Subcutaneous abdominal adipose tissue (tissue), 5 donors: ENCODE measurements around the gene TMEM151B.

Experiments
- H3K27ac ChIP-seq: one replicate; pipeline ENCODE4 v1.7.0; 2013; ENCODE audit warnings: low read depth, mild to moderate bottlenecking, inconsistent platforms, low read length, moderate library complexity
- H3K27me3 ChIP-seq, 5 donors: one replicate each; pipeline ENCODE4 v1.7.0; 2013; ENCODE audit warnings: low read length in 5 of 5, inconsistent platforms in 1 of 5; ENCODE audit not compliant: control insufficient read depth in 5 of 5, insufficient read depth in 4 of 5
- H3K36me3 ChIP-seq, 5 donors: one replicate each; pipeline ENCODE4 v1.7.0; 2013; ENCODE audit warnings: low read length in 5 of 5; ENCODE audit not compliant: control insufficient read depth in 5 of 5, insufficient read depth in 5 of 5
- H3K4me1 ChIP-seq, 5 donors: one replicate each; pipeline ENCODE4 v1.7.0; 2013; ENCODE audit warnings: low read length in 5 of 5, mild to moderate bottlenecking in 3 of 5, moderate library complexity in 1 of 5; ENCODE audit not compliant: control insufficient read depth in 5 of 5, insufficient read depth in 5 of 5
- H3K4me3 ChIP-seq, 5 donors: one replicate each; pipeline ENCODE4 v1.7.0; 2013; ENCODE audit warnings: low read length in 5 of 5, low read depth in 1 of 5
- H3K9ac ChIP-seq, 5 donors: one replicate each; pipeline ENCODE4 v1.7.0; 2013; ENCODE audit warnings: low read length in 5 of 5, mild to moderate bottlenecking in 4 of 5, moderate library complexity in 3 of 5
- H3K9me3 ChIP-seq, 5 donors: one replicate each; pipeline ENCODE4 v1.7.0; 2013; ENCODE audit warnings: low read length in 5 of 5; ENCODE audit not compliant: control insufficient read depth in 5 of 5
- donor health status: healthy.
- donor health status: healthy.
- donor health status: healthy.
- donor health status: healthy.
- donor health status: healthy.

Gene TMEM151B

DNA sequence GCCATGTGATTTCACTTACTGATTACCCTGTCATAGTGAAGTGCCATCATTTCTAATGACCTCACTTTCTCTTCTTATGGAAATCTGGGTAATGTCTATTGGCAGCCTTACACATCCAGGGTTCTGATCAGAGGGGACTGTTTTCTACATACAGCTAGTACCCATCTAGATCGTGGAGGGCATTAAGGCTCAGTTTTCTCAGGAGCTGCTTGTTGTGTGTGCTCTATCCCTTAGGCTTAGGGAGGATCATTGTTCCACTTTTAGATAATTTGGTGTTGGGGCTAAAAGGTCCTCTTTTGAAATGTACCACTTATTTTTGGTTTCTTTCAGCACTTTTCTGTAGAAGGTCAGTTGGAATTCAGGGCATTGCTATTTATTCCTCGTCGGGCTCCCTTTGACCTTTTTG is 19.5 kb upstream of the TMEM151B start:
- Histone ChIP-seq H3K27me3 (no peaks in the 10 kb centered on the region), H3K9ac (no peak overlapping the region), H3K27ac (peak overlapping the region; percentile 4), H3K9me3 (no peaks in the 10 kb centered on the region), H3K4me1 (peaks cover 9 to 36% (median 26%) of the 10 kb centered on the region in 5 donors), H3K36me3 (peaks cover 29 to 75% (median 70%) of the 10 kb centered on the region in 5 donors), H3K4me3 (no peak overlapping the region)

DNA sequence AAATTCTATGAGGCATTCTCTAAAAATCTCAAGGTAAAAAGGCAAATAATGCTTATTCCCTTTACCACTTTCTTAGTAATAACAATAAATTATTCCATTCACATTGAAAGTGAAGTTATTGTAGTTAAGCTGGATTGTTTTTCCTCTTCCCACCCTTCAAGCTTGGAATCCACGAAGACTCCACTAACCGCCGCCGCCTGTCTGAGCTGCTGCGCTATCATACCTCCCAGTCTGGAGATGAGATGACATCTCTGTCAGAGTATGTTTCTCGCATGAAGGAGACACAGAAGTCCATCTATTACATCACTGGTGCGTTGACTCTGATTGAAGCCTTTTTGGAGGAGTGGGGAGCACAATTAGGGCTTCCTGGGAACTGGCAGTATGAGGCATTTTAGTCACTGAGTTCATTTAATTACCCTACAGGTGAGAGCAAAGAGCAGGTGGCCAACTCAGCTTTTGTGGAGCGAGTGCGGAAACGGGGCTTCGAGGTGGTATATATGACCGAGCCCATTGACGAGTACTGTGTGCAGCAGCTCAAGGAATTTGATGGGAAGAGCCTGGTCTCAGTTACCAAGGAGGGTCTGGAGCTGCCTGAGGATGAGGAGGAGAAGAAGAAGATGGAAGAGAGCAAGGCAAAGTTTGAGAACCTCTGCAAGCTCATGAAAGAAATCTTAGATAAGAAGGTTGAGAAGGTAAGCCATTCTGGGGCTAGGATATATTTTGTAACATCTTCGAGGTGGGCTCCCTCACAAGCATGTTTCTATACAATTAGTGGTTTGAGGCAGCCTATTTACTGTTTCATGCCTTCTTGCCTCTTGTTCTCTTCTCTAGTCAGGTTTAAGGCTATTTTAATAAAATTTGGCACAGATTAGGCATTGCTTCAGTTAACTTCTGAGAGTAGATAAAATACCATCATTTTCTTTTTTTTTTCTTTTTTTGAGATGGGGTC is 18.4 kb upstream of the TMEM151B start:
- Histone ChIP-seq H3K27me3 (no peaks in the 10 kb centered on the region), H3K4me1 (peaks cover 11 to 37% (median 31%) of the 10 kb centered on the region in 5 donors), H3K36me3 (peaks cover 29 to 75% (median 70%) of the 10 kb centered on the region in 5 donors), H3K9ac (no peak overlapping the region), H3K27ac (peak overlapping the region; percentile 33), H3K9me3 (no peaks in the 10 kb centered on the region), H3K4me3 (no peak overlapping the region)

DNA sequence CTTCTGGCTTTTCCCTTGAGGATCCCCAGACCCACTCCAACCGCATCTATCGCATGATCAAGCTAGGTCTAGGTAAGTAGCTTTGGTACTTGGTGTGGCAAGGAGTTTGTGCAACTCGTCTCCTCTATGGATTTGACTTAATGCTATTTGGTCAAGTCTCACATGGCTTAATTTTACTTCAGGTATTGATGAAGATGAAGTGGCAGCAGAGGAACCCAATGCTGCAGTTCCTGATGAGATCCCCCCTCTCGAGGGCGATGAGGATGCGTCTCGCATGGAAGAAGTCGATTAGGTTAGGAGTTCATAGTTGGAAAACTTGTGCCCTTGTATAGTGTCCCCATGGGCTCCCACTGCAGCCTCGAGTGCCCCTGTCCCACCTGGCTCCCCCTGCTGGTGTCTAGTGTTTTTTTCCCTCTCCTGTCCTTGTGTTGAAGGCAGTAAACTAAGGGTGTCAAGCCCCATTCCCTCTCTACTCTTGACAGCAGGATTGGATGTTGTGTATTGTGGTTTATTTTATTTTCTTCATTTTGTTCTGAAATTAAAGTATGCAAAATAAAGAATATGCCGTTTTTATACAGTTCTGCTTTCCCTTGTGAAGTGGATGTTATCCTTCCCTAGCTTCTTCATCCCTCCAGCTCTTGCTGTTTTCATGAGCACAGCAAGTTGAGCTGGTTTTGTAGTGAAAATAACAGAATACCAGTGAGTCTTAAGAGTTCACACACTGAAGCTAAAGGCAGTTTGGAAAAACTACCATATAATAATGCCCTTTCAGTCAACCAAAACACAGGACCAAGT is 16.7 kb upstream of the TMEM151B start:
- H3K27ac ChIP-seq = no peak overlapping the region
- no peak overlapping the region for H3K4me3 ChIP-seq
- no peak overlapping the region for H3K9ac ChIP-seq
- no peaks in the 10 kb centered on the region for H3K9me3 ChIP-seq
- no peaks in the 10 kb centered on the region for H3K27me3 ChIP-seq
- H3K36me3 ChIP-seq = peaks cover 29 to 74% (median 72%) of the 10 kb centered on the region in 5 donors
- H3K4me1 ChIP-seq = peaks cover 9 to 39% (median 34%) of the 10 kb centered on the region in 5 donors

DNA sequence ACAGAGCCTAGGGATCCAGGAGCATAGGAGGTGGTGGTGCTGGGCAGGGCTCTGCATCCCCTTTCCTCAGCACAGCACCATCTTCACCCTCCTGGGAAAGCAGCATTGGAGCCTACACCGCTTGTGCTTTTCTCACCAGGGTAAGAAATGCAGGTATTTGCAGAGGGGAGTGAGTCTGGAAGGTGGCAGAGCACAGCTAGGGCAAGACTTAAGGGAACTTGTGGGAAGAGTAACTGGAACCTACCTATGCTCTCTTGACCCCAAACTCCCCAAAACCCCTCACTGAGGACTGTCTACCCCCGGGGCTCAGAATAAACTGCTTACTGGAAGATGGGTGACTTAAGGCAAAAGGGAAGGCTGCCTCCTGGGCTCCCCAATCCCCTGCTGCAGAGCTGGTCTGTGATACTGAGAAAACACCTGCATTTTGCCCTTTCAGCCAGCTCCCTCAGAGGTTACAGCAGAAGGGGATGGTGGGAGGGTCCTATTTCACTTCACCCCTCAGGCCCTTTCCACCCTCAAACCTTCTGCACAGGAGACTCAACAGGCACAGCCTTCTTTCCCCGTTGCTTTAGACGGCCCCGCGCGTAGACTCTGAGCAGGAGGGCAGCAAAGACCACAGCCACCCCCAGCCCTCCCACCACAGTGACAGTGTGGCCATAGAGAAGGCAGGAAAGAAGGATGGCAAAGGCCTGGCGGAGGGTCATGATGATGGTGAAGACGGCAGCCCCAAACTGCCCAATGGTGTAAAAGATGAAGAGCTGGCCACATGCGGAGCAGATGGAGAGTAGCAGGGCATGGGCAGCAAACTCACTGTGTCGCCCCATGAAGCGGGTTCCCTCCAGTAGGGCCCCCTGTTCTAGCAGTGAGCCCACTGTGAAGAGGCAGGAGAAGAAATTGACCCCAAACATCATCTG is 15.8 kb upstream of the TMEM151B start:
- H3K9me3 ChIP-seq = no peaks in the 10 kb centered on the region
- H3K27me3 ChIP-seq = no peaks in the 10 kb centered on the region
- no peak overlapping the region for H3K27ac ChIP-seq
- H3K4me3 ChIP-seq = no peak overlapping the region
- peaks cover 27 to 72% (median 68%) of the 10 kb centered on the region in 5 donors for H3K36me3 ChIP-seq
- H3K4me1 ChIP-seq = peaks cover 7 to 30% (median 24%) of the 10 kb centered on the region in 5 donors
- H3K9ac ChIP-seq = no peak overlapping the region

DNA sequence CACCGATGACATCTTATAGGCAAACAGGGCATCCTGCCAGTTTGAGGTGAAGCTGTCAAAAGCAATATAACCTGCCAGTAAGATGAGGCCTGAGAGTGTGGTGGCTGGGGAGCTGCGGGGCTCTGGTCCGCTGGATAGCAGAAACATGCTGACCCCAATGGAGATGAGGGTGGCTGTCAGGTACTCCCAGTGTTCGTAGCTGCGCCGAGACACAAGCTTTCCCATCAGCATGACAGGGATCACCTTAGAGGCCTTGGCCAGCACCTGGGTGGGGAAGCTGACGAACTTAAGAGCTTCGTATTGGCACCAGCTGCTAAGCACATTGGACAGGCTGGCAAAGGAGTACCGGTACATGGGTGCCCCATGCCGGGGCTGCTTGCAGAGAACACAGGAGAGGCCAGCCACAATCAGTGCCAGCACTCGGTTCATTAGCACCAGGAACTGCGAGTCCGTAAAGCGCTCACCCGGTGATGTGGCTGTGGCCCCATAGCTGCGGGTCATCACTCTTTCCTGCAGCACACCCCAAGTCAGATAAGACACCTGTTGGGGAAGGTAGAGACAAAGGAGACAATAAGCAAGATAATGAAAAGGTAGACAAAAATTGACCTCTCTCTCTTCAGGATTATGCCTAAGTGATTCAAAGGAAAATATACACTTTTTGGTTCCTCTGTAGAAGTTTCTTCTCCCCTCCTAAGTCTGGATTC is 15.0 kb upstream of the TMEM151B start:
- peak overlapping the region; percentile 84 for H3K27ac ChIP-seq
- peaks cover 19 to 72% (median 66%) of the 10 kb centered on the region in 5 donors for H3K36me3 ChIP-seq
- no peak overlapping the region for H3K4me3 ChIP-seq
- H3K9me3 ChIP-seq = no peaks in the 10 kb centered on the region
- H3K4me1 ChIP-seq = peaks cover 7 to 27% (median 21%) of the 10 kb centered on the region in 5 donors
- no peaks in the 10 kb centered on the region for H3K27me3 ChIP-seq
- no peak overlapping the region for H3K9ac ChIP-seq

DNA sequence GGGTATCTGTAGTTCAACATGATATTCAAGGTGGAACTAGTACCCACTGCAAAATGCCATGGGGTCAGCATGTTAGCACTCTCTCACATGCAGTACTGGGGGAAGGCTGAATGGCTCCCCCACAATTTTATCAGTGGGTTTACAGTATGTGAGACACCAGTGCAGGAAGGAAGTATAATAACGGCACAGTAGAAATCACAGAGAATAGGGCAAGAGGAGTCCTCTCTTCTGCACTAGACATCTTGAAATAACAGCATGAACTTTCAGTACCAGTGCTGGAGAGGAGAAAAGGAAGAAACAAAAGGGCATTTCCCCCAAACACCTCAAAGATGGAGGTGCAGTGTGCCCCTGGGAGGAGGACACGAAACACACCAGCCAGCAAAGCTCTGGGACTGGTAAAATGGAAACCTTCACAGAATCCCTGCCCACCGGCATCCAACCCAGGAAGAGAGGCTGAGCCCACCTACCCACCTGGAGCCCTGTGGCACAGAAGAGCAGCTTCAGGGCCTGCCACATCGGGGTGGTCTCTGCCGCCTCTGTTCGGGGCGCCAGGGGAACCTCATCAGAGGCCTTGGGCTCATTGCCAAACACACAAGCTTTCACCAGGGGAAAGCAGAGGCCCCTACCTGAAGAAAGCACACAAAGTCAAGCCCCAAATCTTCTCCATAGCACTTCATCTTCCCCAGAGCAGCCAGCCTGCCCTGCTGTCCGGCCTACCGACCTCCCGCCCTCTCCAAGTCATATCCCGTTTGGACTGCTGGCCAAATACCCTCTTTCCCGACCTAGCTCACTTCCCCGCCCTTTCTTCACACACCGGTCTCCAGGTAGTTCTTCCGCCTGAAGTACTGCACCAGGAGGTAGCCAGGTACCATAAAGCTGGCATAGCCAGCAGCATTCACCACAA is 14.1 kb upstream of the TMEM151B start:
- Histone ChIP-seq H3K4me3 (peak overlapping the region; percentile 68 to 84 (median 76)), H3K36me3 (peaks cover 10 to 66% (median 59%) of the 10 kb centered on the region in 5 donors), H3K9ac (peak overlapping the region; percentile 38 to 87 (median 76)), H3K27me3 (no peaks in the 10 kb centered on the region), H3K4me1 (peaks cover 7 to 27% (median 21%) of the 10 kb centered on the region in 5 donors), H3K27ac (peak overlapping the region; percentile 84), H3K9me3 (no peaks in the 10 kb centered on the region)

DNA sequence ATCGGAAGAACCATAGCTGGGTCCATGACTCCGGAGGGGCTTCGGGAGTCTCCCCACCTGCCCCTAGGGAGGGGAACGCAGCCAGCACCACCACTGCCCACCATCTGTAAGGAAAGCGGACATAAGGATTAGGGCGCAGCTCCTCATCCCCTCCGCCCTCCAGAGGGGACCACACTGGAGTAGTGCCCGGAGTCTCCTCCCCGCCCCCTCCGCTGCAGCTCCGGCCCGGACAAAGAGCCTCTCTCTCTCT is 13.6 kb upstream of the TMEM151B start:
- Histone ChIP-seq H3K4me1 (peaks cover 7 to 27% (median 21%) of the 10 kb centered on the region in 5 donors), H3K27ac (peak overlapping the region; percentile 84), H3K4me3 (peak overlapping the region; percentile 68 to 84 (median 76)), H3K9ac (peak overlapping the region; percentile 38 to 87 (median 76)), H3K9me3 (no peaks in the 10 kb centered on the region), H3K36me3 (peaks cover 7 to 64% (median 55%) of the 10 kb centered on the region in 5 donors), H3K27me3 (no peaks in the 10 kb centered on the region)

DNA sequence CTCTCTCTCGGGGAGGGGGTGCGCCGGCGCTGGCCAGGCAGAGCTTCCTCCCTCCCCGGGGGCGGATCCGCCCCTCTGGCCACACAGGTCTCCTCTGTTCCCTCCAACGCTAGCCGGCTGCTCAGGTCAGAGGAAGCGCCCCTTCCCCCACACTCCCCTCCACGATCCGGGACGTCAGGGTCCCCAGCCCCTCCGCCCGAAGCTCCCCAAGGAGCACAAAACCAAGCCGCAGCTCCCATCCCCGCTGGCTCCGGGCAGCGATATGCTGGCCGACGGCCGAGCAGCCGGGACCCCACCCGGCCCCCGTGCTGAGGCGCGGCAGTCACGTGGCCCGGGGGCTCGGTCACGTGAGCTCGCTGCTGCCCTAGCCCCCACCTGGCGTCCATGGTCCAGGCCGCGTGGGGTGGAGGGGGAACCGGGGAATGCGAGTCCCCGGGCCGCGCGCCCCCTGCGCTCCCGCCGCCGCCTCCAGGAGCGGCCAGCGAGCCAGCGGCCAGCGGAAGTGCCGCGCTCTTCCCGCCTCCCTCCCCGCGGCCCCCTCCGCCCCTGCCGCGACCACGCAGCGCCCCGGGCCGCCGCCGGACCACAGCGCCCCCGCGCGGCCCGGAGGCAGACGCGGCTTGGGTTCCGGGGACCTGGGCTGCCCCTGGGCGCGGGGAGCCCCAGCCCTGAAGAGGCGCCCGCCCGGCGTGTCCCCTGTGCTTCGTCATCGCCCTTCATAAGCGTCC is 13.1 kb upstream of the TMEM151B start, which contains the start of gene SLC35B2:
TSS of gene SLC35B2 (minus strand) at position 504 of the 728 bp plus-strand sequence. CDS start at position 386, 118 bp downstream.
- H3K9ac ChIP-seq = peak within 1 kb of the TSS; percentile 38 to 87 (median 76)
- H3K9me3 ChIP-seq = no peaks in the 10 kb centered on the region
- peak within 1 kb of the TSS; percentile 68 to 84 (median 76) for H3K4me3 ChIP-seq
- H3K27ac ChIP-seq = peak within 1 kb of the TSS; percentile 84
- no peaks in the 10 kb centered on the region for H3K27me3 ChIP-seq
- peaks cover 7 to 25% (median 23%) of the 10 kb centered on the region in 5 donors for H3K4me1 ChIP-seq
- peaks cover 4 to 64% (median 54%) of the 10 kb centered on the region in 5 donors for H3K36me3 ChIP-seq
